Measurements from ENCODE around the gene ARPC5L. TPM values are rescaled to one million over a fixed set of nuclear protein-coding genes. Genes with fewer than 3 reads are reported as not detected.

ARPC5L gene
- total and polyA plus RNA-seq, 4 donors = 27.6 to 64.6 (median 47.7) TPM

DNA sequence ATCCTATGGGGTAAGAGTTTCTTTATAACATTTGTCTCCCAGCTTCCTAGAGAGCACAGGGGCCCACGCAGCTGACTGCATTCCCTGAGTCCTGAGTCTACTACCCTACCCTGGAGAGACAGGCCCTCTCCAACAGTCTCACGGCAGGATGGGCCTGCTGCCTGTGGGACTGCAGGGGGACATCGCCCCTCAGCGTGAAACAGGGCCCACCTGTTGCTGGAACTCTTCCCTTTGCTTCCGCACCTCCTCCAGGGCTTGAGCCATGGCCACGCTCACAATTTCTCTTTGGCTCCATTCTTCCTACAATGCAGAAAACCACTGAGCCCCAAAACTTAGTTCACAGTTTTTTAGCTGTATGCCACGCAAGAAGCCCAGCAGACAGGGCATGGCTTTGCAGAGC, 28.2 kb downstream of the ARPC5L start:
- H3K4me1 ChIP-seq (ENCODE audit: control insufficient read depth in 5 of 5, insufficient read depth in 5 of 5, low read length in 5 of 5) = no peaks in the 10 kb centered on the region
- ATAC-seq (ENCODE audit: insufficient read depth, low FRiP score) = no peak
- H3K27ac ChIP-seq (ENCODE audit: low read depth in 1 of 2, low read length in 1 of 2) = no peak overlapping the region
- peaks cover 0 to 3% (median 0%) of the 10 kb centered on the region in 4 donors for H3K9me3 ChIP-seq (ENCODE audit: control insufficient read depth in 4 of 4, insufficient read depth in 3 of 4, low read length in 3 of 4)
- H3K27me3 ChIP-seq (ENCODE audit: control insufficient read depth in 3 of 3, insufficient read depth in 3 of 3, low read length in 2 of 3) = no peaks in the 10 kb centered on the region
- WGBS, 2 donors = 96 to 98% methylated on average over 7 of the region's 7 CpGs
- no peak for DNase-seq
- no peak for TF ChIP-seq CTCF (IDR thresholded peaks at IDR 0.05; ENCODE audit: control extremely low read depth, extremely low read depth)
- peaks cover 13 to 60% (median 35%) of the 10 kb centered on the region in 4 donors for H3K36me3 ChIP-seq (ENCODE audit: control insufficient read depth in 4 of 4, insufficient read depth in 4 of 4, low read length in 4 of 4)
- H3K9ac ChIP-seq (ENCODE audit: insufficient read depth in 1 of 2, low read length in 2 of 2) = no peak overlapping the region
- H3K4me3 ChIP-seq = no peak overlapping the region

- no peaks in the 10 kb centered on the region for H3K27me3 ChIP-seq (ENCODE audit: control insufficient read depth in 3 of 3, insufficient read depth in 3 of 3, low read length in 2 of 3)
- WGBS, 2 donors = 91 to 93% methylated on average over 9 of the region's 9 CpGs
- TF ChIP-seq CTCF (IDR thresholded peaks at IDR 0.05; ENCODE audit: control extremely low read depth, extremely low read depth) = no peak
- H3K27ac ChIP-seq (ENCODE audit: low read depth in 1 of 2, low read length in 1 of 2) = no peak overlapping the region
- H3K9me3 ChIP-seq (ENCODE audit: control insufficient read depth in 4 of 4, insufficient read depth in 3 of 4, low read length in 3 of 4) = peaks cover 0 to 3% (median 0%) of the 10 kb centered on the region in 4 donors
- ATAC-seq (ENCODE audit: insufficient read depth, low FRiP score) (no peak), DNase-seq (no peak)
- peaks cover 18 to 42% (median 35%) of the 10 kb centered on the region in 4 donors for H3K36me3 ChIP-seq (ENCODE audit: control insufficient read depth in 4 of 4, insufficient read depth in 4 of 4, low read length in 4 of 4)
- H3K4me3 ChIP-seq = no peak overlapping the region
- H3K4me1 ChIP-seq (ENCODE audit: control insufficient read depth in 5 of 5, insufficient read depth in 5 of 5, low read length in 5 of 5) = no peaks in the 10 kb centered on the region
- H3K9ac ChIP-seq (ENCODE audit: insufficient read depth in 1 of 2, low read length in 2 of 2) = no peak overlapping the region
Measured at GRCh38 chr9:124894035-124894740, 32.3 kb downstream of the ARPC5L start.

GRCh38 chr9:124894741-124895170, 32.8 kb downstream of the ARPC5L start:
- Histone ChIP-seq H3K4me1 (ENCODE audit: control insufficient read depth in 5 of 5, insufficient read depth in 5 of 5, low read length in 5 of 5) (no peaks in the 10 kb centered on the region), H3K9ac (ENCODE audit: insufficient read depth in 1 of 2, low read length in 2 of 2) (no peak overlapping the region), H3K4me3 (no peak overlapping the region), H3K9me3 (ENCODE audit: control insufficient read depth in 4 of 4, insufficient read depth in 3 of 4, low read length in 3 of 4) (peaks cover 0 to 3% (median 0%) of the 10 kb centered on the region in 4 donors), H3K36me3 (ENCODE audit: control insufficient read depth in 4 of 4, insufficient read depth in 4 of 4, low read length in 4 of 4) (peaks cover 18 to 42% (median 35%) of the 10 kb centered on the region in 4 donors), H3K27me3 (ENCODE audit: control insufficient read depth in 3 of 3, insufficient read depth in 3 of 3, low read length in 2 of 3) (no peaks in the 10 kb centered on the region), H3K27ac (ENCODE audit: low read depth in 1 of 2, low read length in 1 of 2) (no peak overlapping the region)
- ATAC-seq (ENCODE audit: insufficient read depth, low FRiP score) (no peak), DNase-seq (peak in 2 of 3 donors; percentile 50 to 55)
- TF ChIP-seq CTCF (IDR thresholded peaks at IDR 0.05; ENCODE audit: control extremely low read depth, extremely low read depth) = no peak
